Type B pancreatic cell (in vitro differentiated cells): ENCODE results near the gene SLC2A9. TPM values are rescaled to one million over a fixed set of nuclear protein-coding genes. Genes with fewer than 3 reads are reported as not detected.

Source experiments
- DNase-seq: peaks from one replicate; pipeline ENCODE4 v3.0.0; 2021; ENCODE audit warnings: mixed read lengths; ENCODE audit not compliant: unreplicated experiment; ENCODE audit errors: extremely low spot score
- H3K27ac Mint-ChIP-seq: 2 replicates; pipeline ENCODE4 v1.8.0; 2021; ENCODE audit warnings: mild to moderate bottlenecking, mixed read lengths
- H3K27me3 Mint-ChIP-seq: 2 replicates; pipeline ENCODE4 v1.8.0; 2021; ENCODE audit warnings: mixed read lengths
- H3K36me3 Mint-ChIP-seq: 2 replicates; pipeline ENCODE4 v1.8.0; 2021; ENCODE audit warnings: mixed read lengths
- H3K4me1 Mint-ChIP-seq: one replicate; pipeline ENCODE4 v1.8.0; 2021; ENCODE audit warnings: mixed read lengths; ENCODE audit not compliant: unreplicated experiment
- H3K4me3 Mint-ChIP-seq: 2 replicates; pipeline ENCODE4 v1.8.0; 2021; ENCODE audit warnings: mild to moderate bottlenecking, mixed read lengths
- H3K9me3 Mint-ChIP-seq: 2 replicates; pipeline ENCODE4 v1.8.0; 2021; ENCODE audit warnings: mixed read lengths
- total RNA-seq: library from RNA; stranded (reverse); gene quantifications from 2 replicates; pipeline ENCODE4 v1.2.1, GENCODE V29; 2021; ENCODE audit warnings: low replicate concordance
- TF ChIP-seq, protein P1 (sequence below): fragments of 200-600 bp; sonication (generic); conservative IDR thresholded peaks from 2 replicates; pipeline ENCODE4 v1.5.0; 2021; ENCODE audit warnings: antibody characterized with exemption, mild to moderate bottlenecking

The SLC2A9 gene
- total RNA-seq, 1 donor from 2014 or later = 2.5 TPM

DNA sequence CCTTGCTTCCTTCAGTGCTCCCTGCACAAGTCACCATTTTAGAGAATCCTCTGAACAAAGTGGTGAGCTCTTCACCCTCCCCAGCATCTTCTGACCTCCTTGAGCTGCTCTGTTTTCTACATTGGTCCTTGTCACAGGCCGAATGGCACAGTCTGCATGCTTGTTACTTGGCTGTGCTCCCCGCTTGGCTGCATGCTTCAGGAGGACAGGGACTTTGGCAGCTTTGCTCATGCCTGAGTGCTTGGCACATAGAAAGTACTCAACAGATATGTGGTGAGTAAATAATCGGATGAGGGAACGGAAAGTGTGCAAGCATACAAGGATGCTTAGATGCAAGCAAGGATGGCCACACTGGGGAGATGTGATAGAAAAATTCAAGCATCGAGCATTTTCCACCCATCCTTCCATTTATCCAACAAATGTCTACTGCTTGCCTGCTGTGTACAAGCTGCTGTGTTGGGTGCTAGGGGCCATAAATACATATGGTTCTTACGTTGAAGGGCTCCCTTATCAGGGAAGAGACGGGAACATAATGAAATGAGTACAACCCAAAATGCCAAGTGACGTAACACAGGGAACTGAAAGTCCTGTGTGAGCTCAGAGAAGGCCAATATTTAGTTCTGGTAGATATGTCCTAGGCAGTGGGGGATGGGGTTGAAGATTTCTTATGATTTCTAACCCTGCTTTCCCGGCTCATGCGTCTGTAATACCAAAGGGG lies 31.2 kb downstream of the SLC2A9 start:
- TF ChIP-seq, protein P1, sequence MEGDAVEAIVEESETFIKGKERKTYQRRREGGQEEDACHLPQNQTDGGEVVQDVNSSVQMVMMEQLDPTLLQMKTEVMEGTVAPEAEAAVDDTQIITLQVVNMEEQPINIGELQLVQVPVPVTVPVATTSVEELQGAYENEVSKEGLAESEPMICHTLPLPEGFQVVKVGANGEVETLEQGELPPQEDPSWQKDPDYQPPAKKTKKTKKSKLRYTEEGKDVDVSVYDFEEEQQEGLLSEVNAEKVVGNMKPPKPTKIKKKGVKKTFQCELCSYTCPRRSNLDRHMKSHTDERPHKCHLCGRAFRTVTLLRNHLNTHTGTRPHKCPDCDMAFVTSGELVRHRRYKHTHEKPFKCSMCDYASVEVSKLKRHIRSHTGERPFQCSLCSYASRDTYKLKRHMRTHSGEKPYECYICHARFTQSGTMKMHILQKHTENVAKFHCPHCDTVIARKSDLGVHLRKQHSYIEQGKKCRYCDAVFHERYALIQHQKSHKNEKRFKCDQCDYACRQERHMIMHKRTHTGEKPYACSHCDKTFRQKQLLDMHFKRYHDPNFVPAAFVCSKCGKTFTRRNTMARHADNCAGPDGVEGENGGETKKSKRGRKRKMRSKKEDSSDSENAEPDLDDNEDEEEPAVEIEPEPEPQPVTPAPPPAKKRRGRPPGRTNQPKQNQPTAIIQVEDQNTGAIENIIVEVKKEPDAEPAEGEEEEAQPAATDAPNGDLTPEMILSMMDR = no peak
- Mint-ChIP-seq H3K4me3 (no peak overlapping the region), H3K27ac (no peak overlapping the region), H3K36me3 (no peaks in the 10 kb centered on the region), H3K4me1 (no peaks in the 10 kb centered on the region), H3K9me3 (peaks cover 14% of the 10 kb centered on the region), H3K27me3 (no peaks in the 10 kb centered on the region)
- no peak for DNase-seq

DNA sequence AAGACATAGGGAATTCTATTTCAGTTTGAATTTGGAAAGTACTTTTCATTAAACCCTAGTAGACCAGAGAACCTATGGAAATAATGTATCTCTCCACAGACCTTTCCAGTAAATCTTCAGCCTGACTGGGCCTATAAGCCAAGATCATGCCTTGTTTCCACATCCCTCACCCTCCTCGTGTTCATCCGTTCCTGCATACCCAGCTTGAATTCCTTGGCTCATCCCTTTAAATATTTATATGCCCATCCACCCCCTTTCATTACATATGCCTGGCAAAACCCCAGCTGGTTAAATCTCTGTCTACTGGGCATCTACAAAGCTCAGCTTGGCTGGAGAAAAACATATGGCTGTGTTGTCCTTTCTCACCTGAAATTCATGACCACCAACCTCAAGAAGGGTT lies 32.4 kb downstream of the SLC2A9 start:
- H3K27me3 Mint-ChIP-seq = no peaks in the 10 kb centered on the region
- no peak for DNase-seq
- H3K27ac Mint-ChIP-seq = no peak overlapping the region
- H3K9me3 Mint-ChIP-seq = peaks cover 17% of the 10 kb centered on the region
- H3K36me3 Mint-ChIP-seq = no peaks in the 10 kb centered on the region
- TF ChIP-seq, protein P1 = no peak
- no peaks in the 10 kb centered on the region for H3K4me1 Mint-ChIP-seq
- no peak overlapping the region for H3K4me3 Mint-ChIP-seq

DNA sequence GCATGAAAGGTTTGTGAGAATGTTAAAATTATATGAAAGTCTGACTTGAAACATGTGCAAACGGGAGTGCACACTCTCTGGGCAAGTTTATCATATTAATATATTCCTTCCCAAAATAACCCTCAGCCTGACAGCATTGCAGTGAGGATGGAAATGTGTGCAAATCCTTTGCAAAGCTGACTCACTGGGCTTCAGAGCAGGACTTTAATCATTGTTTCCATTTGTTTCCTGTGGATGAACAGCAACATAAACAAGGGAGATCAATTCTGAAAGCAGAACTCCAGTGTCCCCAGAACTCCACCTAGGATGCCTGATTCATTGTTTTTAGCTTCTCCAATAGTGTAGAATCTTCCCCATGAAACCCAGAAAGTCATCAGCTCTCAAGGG lies 32.9 kb downstream of the SLC2A9 start:
- Mint-ChIP-seq H3K4me3 (no peak overlapping the region), H3K36me3 (no peaks in the 10 kb centered on the region), H3K9me3 (peaks cover 17% of the 10 kb centered on the region), H3K27me3 (no peaks in the 10 kb centered on the region), H3K4me1 (no peaks in the 10 kb centered on the region), H3K27ac (no peak overlapping the region)
- TF ChIP-seq, protein P1 = no peak
- no peak for DNase-seq

DNA sequence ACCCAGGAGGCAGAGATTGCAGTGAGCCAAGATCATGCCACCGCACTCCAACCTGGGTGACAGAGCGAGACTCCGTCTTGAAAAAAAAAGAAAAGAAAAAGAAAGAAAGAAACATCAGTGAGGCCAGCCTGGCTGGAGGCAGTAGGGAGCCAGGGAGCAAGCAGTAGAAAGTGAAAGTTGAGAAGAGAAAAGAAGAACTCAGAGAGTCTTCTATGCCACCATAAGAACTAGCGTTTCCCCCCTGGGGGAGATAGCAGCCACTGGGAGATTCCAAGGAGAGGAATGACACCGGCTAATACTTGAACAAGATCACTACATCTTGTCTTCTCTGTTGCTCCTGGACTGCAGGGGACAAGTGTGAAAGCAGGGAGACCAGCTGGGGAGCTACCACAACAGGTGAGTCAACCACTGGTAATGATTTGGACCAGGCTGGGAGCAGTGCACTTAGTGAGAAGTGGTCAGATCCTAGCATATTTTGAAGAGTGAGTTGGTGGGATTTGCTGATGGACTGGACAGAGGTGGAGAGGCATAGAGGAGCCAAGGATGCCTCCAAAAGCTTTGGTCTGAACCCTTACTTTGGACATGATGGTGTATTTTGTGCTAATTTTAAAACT lies 33.4 kb downstream of the SLC2A9 start:
- H3K27ac Mint-ChIP-seq = no peak overlapping the region
- H3K9me3 Mint-ChIP-seq = peaks cover 17% of the 10 kb centered on the region
- H3K36me3 Mint-ChIP-seq = no peaks in the 10 kb centered on the region
- H3K4me1 Mint-ChIP-seq = no peaks in the 10 kb centered on the region
- no peak for DNase-seq
- no peak overlapping the region for H3K4me3 Mint-ChIP-seq
- TF ChIP-seq, protein P1 = no peak
- H3K27me3 Mint-ChIP-seq = no peaks in the 10 kb centered on the region

DNA sequence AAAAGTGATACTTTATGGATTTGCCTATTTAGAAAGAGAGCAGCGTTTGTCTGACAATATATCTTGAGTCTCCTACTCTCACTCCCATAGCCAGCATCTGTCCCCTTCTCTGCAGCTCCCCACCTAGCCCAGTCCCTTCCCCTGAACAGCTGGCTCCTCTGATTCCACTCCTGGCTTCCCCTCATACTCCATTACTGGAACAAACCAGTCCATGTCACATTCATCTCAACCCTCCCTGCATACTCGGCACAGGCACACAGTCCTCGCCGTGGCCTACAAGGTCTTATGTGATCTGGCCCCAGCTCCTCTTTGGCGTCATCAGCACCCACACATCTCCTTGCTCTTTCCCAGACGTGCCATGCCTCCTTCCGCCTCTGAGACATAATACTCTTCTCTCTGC lies 36.7 kb downstream of the SLC2A9 start:
- peaks cover 20% of the 10 kb centered on the region for H3K9me3 Mint-ChIP-seq
- TF ChIP-seq, protein P1 = no peak

More for the DNA sequence above, 36.7 kb downstream of the SLC2A9 start:
- no peaks in the 10 kb centered on the region for H3K4me1 Mint-ChIP-seq
- no peak overlapping the region for H3K4me3 Mint-ChIP-seq
- no peak overlapping the region for H3K27ac Mint-ChIP-seq
- DNase-seq = no peak
- peaks cover 4% of the 10 kb centered on the region for H3K27me3 Mint-ChIP-seq
- peaks cover 4% of the 10 kb centered on the region for H3K36me3 Mint-ChIP-seq
